ENCODE measurements around the gene COIL. TPM values are rescaled to one million over a fixed set of nuclear protein-coding genes. Genes with fewer than 3 reads are reported as not detected.

COIL gene
- total and polyA plus RNA-seq, 2 of the 13 experiments (the other 11 are each of a cell fraction or from before 2014, with no cell fraction given): 8.1 to 29.4 TPM

- no peak for TF ChIP-seq CERS6 (CRISPR knock-in tag; IDR thresholded peaks at IDR 0.05)
- TF ChIP-seq ZSCAN22 (CRISPR knock-in tag; IDR thresholded peaks at IDR 0.05): no peak
- 0 out of 2 replicates have a peak, but pooled peaks have one; percentile 11 for TF ChIP-seq DRAP1 (CRISPR knock-in tag; IDR thresholded peaks at IDR 0.05)
- TF ChIP-seq SUZ12 (IDR thresholded peaks at IDR 0.05; ENCODE audit: low read depth, low read length): no peak
- TF ChIP-seq RBM22 (optimal IDR thresholded peaks at IDR 0.05; ENCODE audit: low read length): no peak
- no peak for TF ChIP-seq ZNF737 (CRISPR knock-in tag; IDR thresholded peaks at IDR 0.05; ENCODE audit: borderline replicate concordance)
- TF ChIP-seq FOXP1 (IDR thresholded peaks at IDR 0.05): no peak
- no peak for TF ChIP-seq FOXP1 (CRISPR knock-in tag; IDR thresholded peaks at IDR 0.05)
- peak; percentile 72 for TF ChIP-seq STAG1 (CRISPR knock-in tag; IDR thresholded peaks at IDR 0.05)
- TF ChIP-seq ZMAT3 (CRISPR knock-in tag; conservative IDR thresholded peaks at IDR 0.05): no peak
- TF ChIP-seq ZNF317 (CRISPR knock-in tag; IDR thresholded peaks at IDR 0.05): no peak
- no peak for TF ChIP-seq HNRNPLL (IDR thresholded peaks at IDR 0.05; ENCODE audit: low read depth, low read length, poor library complexity, severe bottlenecking)
- 0 out of 2 replicates have a peak, but pooled peaks have one; percentile 34 for TF ChIP-seq FOXJ3 (CRISPR knock-in tag; IDR thresholded peaks at IDR 0.05; ENCODE audit: borderline replicate concordance)
- TF ChIP-seq ZFAT (CRISPR knock-in tag; conservative IDR thresholded peaks at IDR 0.05): no peak
- TF ChIP-seq SCMH1 (CRISPR knock-in tag; IDR thresholded peaks at IDR 0.05; ENCODE audit: borderline replicate concordance): no peak
- TF ChIP-seq MBNL3 (CRISPR knock-in tag; conservative IDR thresholded peaks at IDR 0.05): no peak
- no peak for TF ChIP-seq KLF6 (CRISPR knock-in tag; IDR thresholded peaks at IDR 0.05)
- peak; percentile 39; the same call in 1 of the 2 replicates for TF ChIP-seq ZNF441 (CRISPR knock-in tag; IDR thresholded peaks at IDR 0.05; ENCODE audit: borderline replicate concordance)
- TF ChIP-seq SKI (IDR thresholded peaks at IDR 0.05; ENCODE audit: partially characterized antibody): no peak
- no peak for TF ChIP-seq MAZ (IDR thresholded peaks at IDR 0.05; ENCODE audit: borderline replicate concordance, low read depth, low read length)
- no peak for TF ChIP-seq MAZ (CRISPR knock-in tag; IDR thresholded peaks at IDR 0.05; ENCODE audit: low read depth)
- no peak for TF ChIP-seq GTF3A (CRISPR knock-in tag; conservative IDR thresholded peaks at IDR 0.05)
- no peak for TF ChIP-seq ZBTB34 (CRISPR knock-in tag; IDR thresholded peaks at IDR 0.05)
- no peak for TF ChIP-seq CBX2 (IDR thresholded peaks at IDR 0.05; ENCODE audit: low read depth, low read length)
- TF ChIP-seq CBX2 (CRISPR knock-in tag; IDR thresholded peaks at IDR 0.05; ENCODE audit: low read depth): no peak
- TF ChIP-seq MTA3 (CRISPR knock-in tag; IDR thresholded peaks at IDR 0.05): no peak
- no peak for TF ChIP-seq SAP130 (CRISPR knock-in tag; IDR thresholded peaks at IDR 0.05; ENCODE audit: low read depth)
- no peak for TF ChIP-seq ZNF530 (CRISPR knock-in tag; IDR thresholded peaks at IDR 0.05; ENCODE audit: low read depth)
- peak; percentile 59; the same call in 1 of the 2 replicates for TF ChIP-seq FOXK1 (CRISPR knock-in tag; IDR thresholded peaks at IDR 0.05; ENCODE audit: borderline replicate concordance, low read depth)
- TF ChIP-seq SMAD3 (CRISPR knock-in tag; IDR thresholded peaks at IDR 0.05): no peak
Measured at GRCh38 chr17:57009737-57010445, 49.0 kb upstream of the COIL start (continued).
